GM12864 (cell line): ENCODE results near the gene ACAT2.
A peak's percentile ranks its signal among the peaks of the same experiment; 100 is the strongest.
"Not testable (repeated sequence)": the region's sequence is repeated elsewhere in the genome, so short reads cannot be mapped to it uniquely, and the experiment has no call there.

Source experiments
- DNase-seq: peaks from one replicate; pipeline ENCODE4 v3.0.0-alpha.2; 2011; ENCODE audit warnings: low read depth
- H3K4me3 ChIP-seq: 2 replicates; pipeline ENCODE4 v1.5.1; 2011; ENCODE audit warnings: mild to moderate bottlenecking, low read depth, low read length, control low read depth
- TF ChIP-seq, protein P1 (sequence below): IDR thresholded peaks from 2 replicates; pipeline ENCODE4 v1.5.1; 2011; ENCODE audit warnings: low read depth, mild to moderate bottlenecking, moderate library complexity, low read length, control low read depth, inconsistent platforms; ENCODE audit errors: missing control alignments

ACAT2 gene

DNA sequence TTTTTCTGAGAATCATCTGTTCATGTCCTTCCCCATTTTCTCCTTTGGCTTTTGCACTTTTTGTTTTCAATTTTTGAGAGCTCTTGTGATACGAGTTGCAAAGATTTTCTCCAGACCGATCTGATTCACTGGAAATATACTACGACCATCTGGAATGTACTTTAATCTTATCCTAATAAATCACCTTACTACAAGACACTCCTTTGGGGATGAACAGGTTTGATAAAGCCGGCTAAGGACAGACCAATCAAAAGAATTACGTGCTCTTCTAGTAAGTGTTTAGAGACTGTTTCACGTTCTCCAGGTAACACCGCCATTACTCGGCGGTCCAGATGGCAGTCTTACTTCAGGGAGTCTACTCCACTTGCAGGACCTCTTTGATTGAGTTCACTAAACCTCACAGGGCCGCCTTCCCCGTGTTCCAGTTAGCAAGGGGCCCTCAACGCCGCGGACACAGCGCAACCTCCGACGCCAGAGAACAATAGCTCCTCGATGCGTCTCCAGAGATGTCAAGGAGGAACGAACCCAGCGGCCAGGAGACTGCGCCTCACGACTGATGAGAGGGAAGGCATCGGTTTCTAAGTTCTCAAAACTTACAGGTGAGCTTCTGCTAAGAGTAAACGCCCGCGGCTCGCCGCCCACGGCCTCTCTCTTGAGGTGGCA lies 35.5 kb upstream of the ACAT2 start:
- peak overlapping the region; percentile 97 for H3K4me3 ChIP-seq
- TF ChIP-seq, protein P1, sequence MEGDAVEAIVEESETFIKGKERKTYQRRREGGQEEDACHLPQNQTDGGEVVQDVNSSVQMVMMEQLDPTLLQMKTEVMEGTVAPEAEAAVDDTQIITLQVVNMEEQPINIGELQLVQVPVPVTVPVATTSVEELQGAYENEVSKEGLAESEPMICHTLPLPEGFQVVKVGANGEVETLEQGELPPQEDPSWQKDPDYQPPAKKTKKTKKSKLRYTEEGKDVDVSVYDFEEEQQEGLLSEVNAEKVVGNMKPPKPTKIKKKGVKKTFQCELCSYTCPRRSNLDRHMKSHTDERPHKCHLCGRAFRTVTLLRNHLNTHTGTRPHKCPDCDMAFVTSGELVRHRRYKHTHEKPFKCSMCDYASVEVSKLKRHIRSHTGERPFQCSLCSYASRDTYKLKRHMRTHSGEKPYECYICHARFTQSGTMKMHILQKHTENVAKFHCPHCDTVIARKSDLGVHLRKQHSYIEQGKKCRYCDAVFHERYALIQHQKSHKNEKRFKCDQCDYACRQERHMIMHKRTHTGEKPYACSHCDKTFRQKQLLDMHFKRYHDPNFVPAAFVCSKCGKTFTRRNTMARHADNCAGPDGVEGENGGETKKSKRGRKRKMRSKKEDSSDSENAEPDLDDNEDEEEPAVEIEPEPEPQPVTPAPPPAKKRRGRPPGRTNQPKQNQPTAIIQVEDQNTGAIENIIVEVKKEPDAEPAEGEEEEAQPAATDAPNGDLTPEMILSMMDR: no peak
- DNase-seq: no peak

DNA sequence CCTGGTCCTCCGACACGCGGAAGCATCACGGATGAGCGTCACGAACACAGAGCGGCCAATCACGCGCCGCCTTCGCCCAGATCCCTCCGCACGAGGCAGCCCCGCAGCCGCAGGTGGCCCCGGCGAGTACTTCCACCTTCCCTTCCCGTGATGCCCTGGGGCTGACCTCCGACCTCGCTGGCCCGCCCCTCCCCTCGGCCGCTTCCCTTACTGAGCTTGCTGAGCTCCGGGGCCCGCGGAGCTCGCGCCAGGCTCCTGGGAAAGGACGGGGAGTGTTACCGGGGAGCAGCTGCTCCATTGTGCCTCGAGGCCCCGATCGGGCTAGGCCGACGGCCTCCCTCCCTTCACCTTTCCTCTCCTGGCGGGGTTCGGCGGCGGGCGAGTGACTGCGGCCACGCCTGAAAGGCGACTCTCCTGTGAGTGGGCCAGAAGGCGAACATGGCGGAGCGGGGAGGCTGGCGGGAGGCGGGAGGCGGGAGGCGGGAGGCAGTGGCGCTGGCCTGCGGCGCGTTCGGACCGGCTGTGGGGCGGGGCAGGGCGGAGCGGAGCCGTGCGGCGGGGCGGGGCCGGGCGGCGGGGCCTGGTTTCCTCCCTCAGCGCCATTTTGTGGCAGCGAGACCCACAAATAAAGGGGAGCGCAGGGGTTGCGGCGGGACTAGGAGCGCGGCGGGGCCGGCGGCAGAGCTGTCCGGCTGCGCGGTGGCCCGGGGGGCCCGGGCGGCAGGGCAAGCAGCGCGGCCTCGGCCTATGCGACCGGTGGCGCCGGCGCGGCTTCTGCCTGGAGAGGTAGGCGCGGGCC lies 34.7 kb upstream of the ACAT2 start, which contains the start of gene WTAP:
WTAP (plus strand) TSS at position 589 of the 799 bp plus-strand sequence. CDS start 8,760 bp downstream, outside the sequence.
- peak within 1 kb of the TSS; percentile 97 for H3K4me3 ChIP-seq
- TF ChIP-seq, protein P1: no peak
- peak; percentile 97 for DNase-seq

DNA sequence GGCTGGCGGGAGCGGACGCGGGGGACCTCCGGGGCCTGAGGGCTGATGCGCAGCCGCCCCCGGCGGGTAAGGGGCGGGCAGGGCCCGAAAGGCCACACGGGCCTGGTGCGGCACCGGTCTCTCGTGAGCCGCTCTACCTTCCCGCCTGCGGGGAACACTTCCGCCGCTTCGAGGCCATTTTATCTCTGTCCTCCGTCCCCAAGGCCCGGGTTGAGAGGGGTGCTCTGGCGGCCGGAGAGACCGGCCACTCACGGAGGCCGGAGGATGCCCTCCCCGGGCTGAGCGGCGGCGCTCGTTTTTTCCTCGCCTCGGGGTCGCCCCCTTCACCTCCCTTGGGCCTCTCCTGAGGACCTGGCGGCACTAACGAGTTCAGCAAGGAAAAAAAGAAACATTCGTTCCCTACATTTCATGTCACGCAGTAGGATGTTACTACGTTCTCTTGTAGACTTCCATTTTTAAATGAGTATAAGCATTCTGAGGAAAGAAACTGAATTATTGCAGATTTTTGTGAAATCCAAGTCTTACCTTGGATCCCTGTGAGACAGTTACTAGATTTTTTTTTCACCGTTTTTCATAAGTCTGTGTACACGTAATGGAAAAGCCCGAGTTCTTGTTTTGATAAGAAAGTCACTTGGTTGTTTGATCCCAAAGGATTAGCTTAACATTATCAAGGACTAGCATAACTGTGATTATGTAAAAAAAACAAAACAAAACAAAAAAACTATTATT lies 34.0 kb upstream of the ACAT2 start:
- no peak for DNase-seq
- H3K4me3 ChIP-seq: peak overlapping the region; percentile 97
- TF ChIP-seq, protein P1: no peak

DNA sequence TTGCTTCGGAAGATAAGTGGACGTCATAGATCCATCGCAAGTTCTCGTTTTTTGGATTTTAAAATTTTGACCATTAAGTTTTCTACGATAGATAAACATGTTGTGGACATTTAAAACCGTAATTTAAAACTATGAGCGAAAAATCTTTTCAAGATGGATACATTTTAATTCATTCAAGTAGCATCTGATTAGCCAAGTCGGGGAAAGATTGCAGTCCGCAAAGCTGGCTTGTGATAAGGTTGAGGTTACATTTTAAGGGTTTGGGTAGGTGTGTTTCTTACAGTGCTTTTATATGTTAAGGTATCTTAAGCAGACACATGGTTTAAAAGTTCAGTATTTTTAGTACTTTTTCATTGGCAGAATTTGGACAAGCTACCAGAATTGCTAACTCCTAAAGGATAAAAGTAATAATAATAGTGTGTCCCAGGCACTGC lies 33.3 kb upstream of the ACAT2 start:
- H3K4me3 ChIP-seq: peak overlapping the region; percentile 97
- TF ChIP-seq, protein P1: no peak
- no peak for DNase-seq

DNA sequence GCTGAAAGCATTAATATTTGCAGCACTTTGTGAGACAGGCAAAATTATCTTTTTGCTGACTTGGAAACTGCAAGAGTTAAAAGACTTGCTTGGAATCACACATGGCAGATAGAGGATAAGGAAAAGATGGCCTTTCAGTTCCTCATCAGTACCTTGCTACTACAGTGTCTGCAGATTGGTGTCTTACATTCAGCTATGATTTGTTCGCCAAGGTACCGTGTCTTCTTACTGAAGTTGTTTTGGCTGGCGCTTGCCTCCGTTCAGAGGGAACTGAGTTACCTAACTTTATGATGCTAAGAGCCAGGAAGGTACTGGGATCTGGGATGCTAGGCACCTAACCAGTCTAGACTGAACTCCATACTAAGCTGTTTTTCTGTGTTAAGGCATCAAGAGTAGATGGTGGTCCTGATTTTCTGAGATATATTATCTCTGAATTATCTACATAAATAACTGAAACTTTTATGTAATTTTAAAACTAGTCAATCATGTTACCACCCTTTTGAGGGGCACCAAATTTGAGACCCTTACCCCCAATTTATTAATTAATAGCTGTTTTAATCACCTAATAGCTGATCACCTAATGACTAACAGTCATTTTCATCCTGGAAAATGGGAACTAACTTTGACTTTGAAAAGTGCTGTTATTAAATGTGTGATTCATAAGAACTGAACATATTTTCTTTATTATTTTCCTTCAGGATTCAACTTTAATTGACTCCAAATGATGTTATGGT lies 32.1 kb upstream of the ACAT2 start:
- DNase-seq: no peak
- TF ChIP-seq, protein P1: no peak
- peak overlapping the region; percentile 31 for H3K4me3 ChIP-seq

DNA sequence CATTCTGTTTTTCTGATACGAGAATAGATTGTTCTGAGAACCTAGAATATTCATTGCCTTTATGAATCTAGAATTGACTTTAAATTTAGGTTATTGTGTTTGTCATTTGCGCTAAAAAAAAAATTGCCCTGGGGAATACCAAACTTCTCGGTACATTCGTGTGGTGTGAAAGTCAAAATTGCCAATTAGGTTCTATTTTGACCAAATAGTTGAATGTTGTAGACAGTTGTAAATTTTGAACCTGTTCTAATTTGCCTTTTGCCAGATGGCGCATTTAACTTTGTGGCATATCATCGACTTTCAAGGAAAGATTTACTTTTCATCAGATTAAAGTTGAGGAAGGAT lies 31.5 kb upstream of the ACAT2 start:
- peak overlapping the region; percentile 31; the same call in 1 of the 2 replicates for H3K4me3 ChIP-seq
- TF ChIP-seq, protein P1: no peak
- DNase-seq: no peak

DNA sequence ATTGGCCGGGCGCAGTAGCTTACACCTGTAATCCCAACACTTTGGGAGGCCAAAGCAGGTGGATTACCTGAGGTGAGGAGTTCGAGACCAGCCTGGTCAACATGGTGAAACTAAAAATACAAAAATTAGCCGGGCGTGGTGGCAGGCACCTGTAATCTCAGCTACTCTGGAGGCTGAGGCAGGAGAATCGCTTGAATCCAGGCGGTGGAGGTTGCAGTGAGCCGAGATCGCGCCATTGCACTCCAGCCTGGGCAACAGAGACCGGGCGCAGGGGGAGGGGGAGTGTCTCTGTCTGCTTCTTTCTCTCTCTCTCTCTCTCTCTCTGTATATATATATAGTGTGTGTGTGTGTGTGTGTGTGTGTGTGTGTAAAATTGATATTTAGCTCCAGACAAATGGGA lies 29.3 kb upstream of the ACAT2 start:
- not testable (repeated sequence) for DNase-seq

DNA sequence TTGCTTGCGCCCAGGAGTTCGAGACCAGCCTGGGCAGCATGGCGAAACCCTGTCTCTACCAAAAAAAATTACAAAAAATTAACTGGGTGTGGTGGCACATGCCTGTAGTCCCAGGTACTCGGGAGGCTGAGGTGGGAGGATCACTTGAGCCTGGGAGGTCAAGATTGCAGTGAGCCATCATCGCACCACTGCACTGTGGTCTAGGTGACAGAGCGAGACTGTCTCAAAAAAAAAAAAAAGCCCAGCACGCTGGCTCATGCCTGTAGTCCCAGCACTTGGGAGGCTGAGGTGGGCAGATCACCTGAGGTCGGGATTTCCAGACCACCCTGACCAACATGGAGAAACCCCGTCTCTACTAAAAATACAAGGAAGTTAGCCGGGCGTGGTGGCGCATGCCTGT lies 28.4 kb upstream of the ACAT2 start:
- DNase-seq, H3K4me3 ChIP-seq: not testable (repeated sequence)

More for the DNA sequence above, 29.3 kb upstream of the ACAT2 start:
- not testable (repeated sequence) for H3K4me3 ChIP-seq
